ENCODE measurements around the gene KCND2.

GRCh38 chr7:120783721-120784120, 510.7 kb downstream of the KCND2 start:
- TF ChIP-seq CTCF (IDR thresholded peaks at IDR 0.05) (no peak), POLR2A (IDR thresholded peaks at IDR 0.05) (no peak)

All from testis (tissue), 2 donors.